BE2C (cell line): ENCODE measurements around the gene VEGFB.
"Not testable (repeated sequence)": the region's sequence is repeated elsewhere in the genome, so short reads cannot be mapped to it uniquely, and the experiment has no call there.

ENCODE experiments used
- DNase-seq: peaks from one replicate; pipeline ENCODE4 v3.0.0-alpha.2; 2020
- H3K27me3 ChIP-seq: fragments of 250-450 bp; sonication (Bioruptor Pico); 2 replicates; pipeline ENCODE4 v1.5.1; 2020; ENCODE audit warnings: mild to moderate bottlenecking
- H3K36me3 ChIP-seq: fragments of 250-450 bp; sonication (Bioruptor Pico); 2 replicates; pipeline ENCODE4 v1.5.1; 2020; ENCODE audit warnings: mild to moderate bottlenecking
- H3K4me1 ChIP-seq: fragments of 250-450 bp; sonication (Bioruptor Pico); 2 replicates; pipeline ENCODE4 v1.5.1; 2020
- H3K4me3 ChIP-seq: 2 replicates; pipeline ENCODE4 v1.5.1; 2011; ENCODE audit warnings: low read depth, low read length
- H3K9me3 ChIP-seq: fragments of 250-450 bp; sonication (Bioruptor Pico); 2 replicates; pipeline ENCODE4 v1.5.1; 2020
- TF ChIP-seq, protein P1 (sequence below): IDR thresholded peaks from 2 replicates; pipeline ENCODE4 v1.5.1; 2012; ENCODE audit warnings: mild to moderate bottlenecking, low read depth, low read length

Gene VEGFB

DNA sequence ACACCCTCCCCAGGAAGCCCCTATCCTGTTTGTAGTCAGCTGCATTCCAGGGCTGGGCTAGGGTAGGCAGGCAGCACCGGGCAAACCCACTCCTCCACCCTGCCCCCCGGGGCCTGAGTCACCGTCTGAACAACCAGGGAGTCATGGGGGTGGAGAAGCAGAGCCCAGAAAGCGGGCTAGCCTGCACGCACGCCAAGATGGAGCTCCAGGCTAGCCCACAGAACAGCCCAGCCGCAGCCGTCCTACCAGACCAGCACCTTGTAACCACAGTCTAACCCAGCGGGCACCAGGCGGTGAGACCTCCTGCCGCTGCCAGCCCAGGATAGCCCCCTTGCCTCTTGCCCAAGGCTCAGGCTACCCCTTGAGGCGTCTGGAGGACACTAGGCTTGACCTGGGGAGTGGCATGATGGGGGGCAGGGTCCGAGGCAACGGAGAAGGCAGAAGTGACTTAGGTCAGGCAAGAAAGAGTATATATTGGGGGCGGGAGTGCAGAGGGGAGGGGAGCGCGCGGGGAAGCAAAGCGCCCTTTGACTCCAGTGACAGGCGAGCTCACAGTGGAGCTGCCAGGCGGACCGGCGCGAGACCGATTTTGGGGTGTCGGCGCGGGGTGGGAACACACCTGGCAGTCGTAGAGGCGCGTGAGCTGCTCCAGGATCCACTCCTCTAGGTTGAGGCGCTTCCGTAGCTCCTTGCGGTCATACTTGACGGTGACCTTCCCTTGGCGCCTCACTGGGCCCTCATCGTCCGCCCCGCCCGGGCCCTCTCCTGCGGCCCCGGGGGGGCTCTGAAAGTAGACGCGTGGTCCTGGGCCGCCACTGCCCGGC lies 11.6 kb downstream of the VEGFB start:
- Histone ChIP-seq H3K9me3 (no peaks in the 10 kb centered on the region), H3K4me3 (peak overlapping the region; percentile 81), H3K27me3 (no peaks in the 10 kb centered on the region), H3K4me1 (no peaks in the 10 kb centered on the region; the same call in 1 of the 2 replicates), H3K36me3 (no peaks in the 10 kb centered on the region)
- peak; percentile 48 for DNase-seq
- TF ChIP-seq, protein P1, sequence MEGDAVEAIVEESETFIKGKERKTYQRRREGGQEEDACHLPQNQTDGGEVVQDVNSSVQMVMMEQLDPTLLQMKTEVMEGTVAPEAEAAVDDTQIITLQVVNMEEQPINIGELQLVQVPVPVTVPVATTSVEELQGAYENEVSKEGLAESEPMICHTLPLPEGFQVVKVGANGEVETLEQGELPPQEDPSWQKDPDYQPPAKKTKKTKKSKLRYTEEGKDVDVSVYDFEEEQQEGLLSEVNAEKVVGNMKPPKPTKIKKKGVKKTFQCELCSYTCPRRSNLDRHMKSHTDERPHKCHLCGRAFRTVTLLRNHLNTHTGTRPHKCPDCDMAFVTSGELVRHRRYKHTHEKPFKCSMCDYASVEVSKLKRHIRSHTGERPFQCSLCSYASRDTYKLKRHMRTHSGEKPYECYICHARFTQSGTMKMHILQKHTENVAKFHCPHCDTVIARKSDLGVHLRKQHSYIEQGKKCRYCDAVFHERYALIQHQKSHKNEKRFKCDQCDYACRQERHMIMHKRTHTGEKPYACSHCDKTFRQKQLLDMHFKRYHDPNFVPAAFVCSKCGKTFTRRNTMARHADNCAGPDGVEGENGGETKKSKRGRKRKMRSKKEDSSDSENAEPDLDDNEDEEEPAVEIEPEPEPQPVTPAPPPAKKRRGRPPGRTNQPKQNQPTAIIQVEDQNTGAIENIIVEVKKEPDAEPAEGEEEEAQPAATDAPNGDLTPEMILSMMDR = no peak

DNA sequence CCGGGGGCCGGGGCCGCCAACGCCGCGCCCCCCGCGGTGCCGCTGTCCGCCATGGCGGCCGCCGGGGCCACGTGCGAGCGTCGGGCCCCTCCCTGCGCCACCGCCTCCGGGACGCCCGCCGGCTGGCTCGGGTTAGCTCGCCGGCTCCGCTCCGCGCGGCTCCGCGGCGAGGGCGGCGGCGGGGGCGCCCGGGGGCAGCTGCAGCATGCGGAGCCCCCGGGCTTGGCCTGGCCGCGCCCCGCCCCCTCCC lies 12.2 kb downstream of the VEGFB start:
- not testable (repeated sequence) for H3K36me3 ChIP-seq, H3K9me3 ChIP-seq, DNase-seq, H3K4me1 ChIP-seq, H3K27me3 ChIP-seq
- peak overlapping the region; percentile 81 for H3K4me3 ChIP-seq

DNA sequence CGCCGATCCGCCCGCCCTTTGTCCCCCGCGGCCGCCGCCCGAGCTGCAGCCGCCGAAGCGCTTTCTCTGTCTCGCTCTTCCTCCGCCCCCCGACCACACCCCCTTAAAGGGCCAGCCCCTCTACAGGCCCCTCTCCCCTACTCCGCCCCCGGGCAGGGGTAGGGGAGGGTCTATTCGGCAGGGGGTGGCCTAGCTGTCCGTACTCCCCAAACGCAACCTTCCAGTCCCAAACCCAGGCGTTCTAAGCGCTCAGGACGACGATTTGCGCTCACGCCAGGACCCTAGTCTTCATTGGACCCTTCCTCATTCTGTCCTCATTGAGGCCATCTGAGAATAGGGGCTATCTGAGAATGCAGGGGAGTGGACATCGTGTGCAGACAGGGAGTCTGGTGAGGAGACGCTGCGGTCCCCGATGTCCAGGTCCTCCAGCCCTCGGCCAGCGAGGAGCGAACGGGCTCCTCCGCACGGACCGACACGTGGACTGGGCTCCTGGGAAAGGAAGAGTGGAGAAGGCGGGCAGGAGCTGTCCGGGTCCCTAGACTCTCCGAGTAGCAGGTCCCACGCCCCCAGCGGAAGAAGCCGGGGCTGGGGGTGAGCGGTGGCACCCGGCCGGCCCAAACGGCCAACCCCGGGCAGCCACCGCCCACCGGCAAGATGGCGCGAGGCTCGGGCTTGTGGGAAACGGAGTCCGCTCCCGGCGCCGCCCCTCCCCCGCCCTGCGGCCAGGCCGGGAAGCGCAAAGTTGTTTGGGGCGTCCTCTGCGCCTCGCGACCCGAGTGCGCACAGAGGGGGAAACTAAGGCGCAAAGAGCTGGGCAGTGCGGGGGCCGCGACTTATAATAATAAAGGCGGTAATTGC lies 12.7 kb downstream of the VEGFB start, which contains the start of gene PPP1R14B:
Gene PPP1R14B (minus strand): TSS at position 73 of the 858 bp plus-strand sequence. CDS start 270 bp downstream, outside the sequence.
- no peaks in the 10 kb centered on the region for H3K9me3 ChIP-seq
- H3K27me3 ChIP-seq = no peaks in the 10 kb centered on the region
- peak; percentile 88 for DNase-seq
- H3K4me3 ChIP-seq = peak within 1 kb of the TSS; percentile 81
- TF ChIP-seq, protein P1 = no peak
- no peaks in the 10 kb centered on the region; the same call in 1 of the 2 replicates for H3K4me1 ChIP-seq
- H3K36me3 ChIP-seq = no peaks in the 10 kb centered on the region

DNA sequence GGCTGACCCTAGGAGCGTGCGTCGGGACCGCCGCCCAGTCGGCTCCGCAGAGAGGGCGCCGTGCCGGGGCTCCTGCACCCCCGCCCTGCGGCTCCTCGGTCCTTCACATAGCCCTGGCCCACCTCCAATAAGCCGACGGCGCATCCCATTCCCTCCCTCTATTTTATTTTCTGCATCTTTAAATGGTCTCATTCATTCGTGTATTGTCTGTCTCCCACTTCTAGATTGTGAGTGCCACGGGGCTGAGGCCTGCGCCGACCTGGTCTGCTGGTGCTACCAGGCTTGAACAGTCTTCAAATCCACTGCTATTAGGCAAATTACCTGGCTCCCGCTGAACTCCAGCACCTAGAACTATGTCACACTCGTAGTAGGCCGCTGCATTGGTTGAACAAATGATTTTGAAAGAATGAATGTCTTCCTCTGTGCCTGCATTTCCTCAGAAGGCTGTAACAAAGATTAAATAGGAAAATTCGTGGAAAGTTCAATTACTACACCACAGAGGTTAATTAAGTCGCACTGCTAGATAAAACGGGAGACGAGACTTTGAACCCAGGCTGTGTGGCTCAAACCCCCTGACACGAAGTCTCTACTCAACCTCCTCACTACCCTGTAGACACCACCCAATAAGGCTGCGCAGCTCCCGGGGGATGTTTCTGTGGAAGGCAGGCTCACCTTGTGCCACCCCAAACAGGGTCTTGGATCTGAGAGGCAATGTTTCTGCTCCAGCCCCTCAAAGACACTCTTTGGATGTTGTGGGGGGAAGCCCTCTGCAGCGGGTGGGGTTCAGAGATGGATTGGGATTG lies 13.5 kb downstream of the VEGFB start:
- H3K4me3 ChIP-seq = peak overlapping the region; percentile 65
- no peaks in the 10 kb centered on the region; the same call in 1 of the 2 replicates for H3K4me1 ChIP-seq
- no peak for DNase-seq
- H3K9me3 ChIP-seq = no peaks in the 10 kb centered on the region
- H3K27me3 ChIP-seq = no peaks in the 10 kb centered on the region
- H3K36me3 ChIP-seq = no peaks in the 10 kb centered on the region
- TF ChIP-seq, protein P1 = no peak

DNA sequence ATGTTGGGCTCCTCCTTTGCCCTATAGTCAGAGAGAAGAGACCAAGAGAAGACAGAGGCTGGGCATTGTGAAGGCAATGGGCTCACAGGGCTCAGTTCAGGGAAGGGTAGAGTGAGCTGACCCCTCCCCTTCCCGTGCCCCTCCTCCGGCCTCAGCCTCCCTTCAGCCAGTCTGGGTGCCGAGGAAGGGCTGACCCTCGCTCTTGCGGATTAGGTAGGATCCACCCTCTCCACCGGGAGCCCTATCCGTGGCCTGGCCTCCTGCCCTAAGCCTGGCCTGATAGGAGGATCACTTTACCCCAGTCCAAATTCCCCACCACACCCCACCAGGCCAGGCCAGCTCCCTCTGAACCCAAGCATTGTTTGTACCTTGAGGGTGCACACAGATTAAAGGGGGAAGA lies 14.2 kb downstream of the VEGFB start:
- no peak overlapping the region for H3K4me3 ChIP-seq
- TF ChIP-seq, protein P1 = no peak
- no peaks in the 10 kb centered on the region for H3K27me3 ChIP-seq
- no peaks in the 10 kb centered on the region; the same call in 1 of the 2 replicates for H3K4me1 ChIP-seq
- H3K9me3 ChIP-seq = no peaks in the 10 kb centered on the region
- no peaks in the 10 kb centered on the region for H3K36me3 ChIP-seq
- DNase-seq = no peak

DNA sequence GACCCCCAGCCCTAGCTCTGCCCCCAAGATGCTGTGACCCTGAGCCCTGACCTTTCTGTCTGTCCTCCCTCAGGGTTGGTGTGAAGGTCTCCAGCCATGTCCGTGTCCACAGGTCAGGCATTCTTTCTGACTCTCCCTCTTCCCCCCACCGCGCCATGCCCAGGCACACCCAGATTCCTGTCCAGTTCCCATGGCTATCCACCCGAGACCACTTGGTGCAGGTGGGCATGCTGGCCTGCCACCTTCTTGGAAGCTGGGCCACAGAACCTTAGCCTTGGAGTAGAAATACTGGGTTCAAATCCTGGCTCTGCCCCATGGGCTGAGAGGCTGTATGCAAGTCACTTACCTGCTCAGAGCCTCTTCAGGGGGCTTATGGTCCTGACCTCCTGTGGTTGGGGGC lies 14.7 kb downstream of the VEGFB start:
- no peaks in the 10 kb centered on the region; the same call in 1 of the 2 replicates for H3K4me1 ChIP-seq
- H3K36me3 ChIP-seq = no peaks in the 10 kb centered on the region
- TF ChIP-seq, protein P1 = no peak

More for the DNA sequence above, 14.7 kb downstream of the VEGFB start:
- Histone ChIP-seq H3K27me3 (no peaks in the 10 kb centered on the region), H3K9me3 (no peaks in the 10 kb centered on the region), H3K4me3 (no peak overlapping the region)
- no peak for DNase-seq
